GM10266 (cell line): Measurements from ENCODE around the gene APCDD1.

Experiments used
- DNase-seq: peaks from one replicate; pipeline ENCODE4 v3.0.0; 2012; ENCODE audit errors: extremely low spot score
- TF ChIP-seq, protein P1 (sequence below): IDR thresholded peaks from 2 replicates; pipeline ENCODE4 v1.5.1; 2012; ENCODE audit warnings: mild to moderate bottlenecking, low read depth; ENCODE audit not compliant: control insufficient read depth, insufficient read depth; ENCODE audit errors: missing control alignments

The APCDD1 gene

DNA sequence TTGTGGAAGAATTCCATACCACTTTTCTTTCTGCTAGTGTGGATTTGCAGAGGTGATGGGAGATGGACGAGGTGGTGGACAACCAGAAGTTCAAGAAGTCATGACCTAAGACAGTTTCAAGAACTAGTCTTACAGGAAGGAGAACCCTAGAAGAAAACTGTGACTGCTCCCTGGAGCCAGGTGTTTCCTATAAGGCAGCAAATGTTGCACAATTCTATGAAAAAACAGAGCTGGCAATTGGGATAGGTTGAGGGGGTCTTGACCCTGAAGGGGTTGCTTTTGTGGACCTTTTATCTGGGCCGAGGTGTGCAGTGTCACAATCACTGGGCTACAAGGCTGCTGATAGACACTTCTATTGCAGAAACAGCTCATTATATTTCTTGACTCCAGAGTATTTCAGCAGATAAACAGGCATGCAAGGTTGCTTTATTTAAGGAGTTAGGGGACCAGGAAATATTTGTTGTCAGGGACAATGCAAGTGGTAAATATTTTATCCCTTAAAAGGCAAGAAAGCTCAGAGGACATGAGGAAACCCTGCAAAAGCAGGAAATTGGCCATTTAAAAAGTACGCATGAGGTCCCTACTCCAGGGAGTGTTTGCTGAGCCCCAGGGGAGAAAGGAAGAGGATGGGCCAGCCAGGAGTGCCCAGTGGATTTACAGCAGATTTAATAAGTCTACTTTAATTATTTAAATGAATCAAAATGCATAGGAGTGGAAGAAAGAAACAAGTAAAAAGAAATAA is 22.9 kb downstream of the APCDD1 start:
- TF ChIP-seq, protein P1, sequence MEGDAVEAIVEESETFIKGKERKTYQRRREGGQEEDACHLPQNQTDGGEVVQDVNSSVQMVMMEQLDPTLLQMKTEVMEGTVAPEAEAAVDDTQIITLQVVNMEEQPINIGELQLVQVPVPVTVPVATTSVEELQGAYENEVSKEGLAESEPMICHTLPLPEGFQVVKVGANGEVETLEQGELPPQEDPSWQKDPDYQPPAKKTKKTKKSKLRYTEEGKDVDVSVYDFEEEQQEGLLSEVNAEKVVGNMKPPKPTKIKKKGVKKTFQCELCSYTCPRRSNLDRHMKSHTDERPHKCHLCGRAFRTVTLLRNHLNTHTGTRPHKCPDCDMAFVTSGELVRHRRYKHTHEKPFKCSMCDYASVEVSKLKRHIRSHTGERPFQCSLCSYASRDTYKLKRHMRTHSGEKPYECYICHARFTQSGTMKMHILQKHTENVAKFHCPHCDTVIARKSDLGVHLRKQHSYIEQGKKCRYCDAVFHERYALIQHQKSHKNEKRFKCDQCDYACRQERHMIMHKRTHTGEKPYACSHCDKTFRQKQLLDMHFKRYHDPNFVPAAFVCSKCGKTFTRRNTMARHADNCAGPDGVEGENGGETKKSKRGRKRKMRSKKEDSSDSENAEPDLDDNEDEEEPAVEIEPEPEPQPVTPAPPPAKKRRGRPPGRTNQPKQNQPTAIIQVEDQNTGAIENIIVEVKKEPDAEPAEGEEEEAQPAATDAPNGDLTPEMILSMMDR: no peak
- no peak for DNase-seq

DNA sequence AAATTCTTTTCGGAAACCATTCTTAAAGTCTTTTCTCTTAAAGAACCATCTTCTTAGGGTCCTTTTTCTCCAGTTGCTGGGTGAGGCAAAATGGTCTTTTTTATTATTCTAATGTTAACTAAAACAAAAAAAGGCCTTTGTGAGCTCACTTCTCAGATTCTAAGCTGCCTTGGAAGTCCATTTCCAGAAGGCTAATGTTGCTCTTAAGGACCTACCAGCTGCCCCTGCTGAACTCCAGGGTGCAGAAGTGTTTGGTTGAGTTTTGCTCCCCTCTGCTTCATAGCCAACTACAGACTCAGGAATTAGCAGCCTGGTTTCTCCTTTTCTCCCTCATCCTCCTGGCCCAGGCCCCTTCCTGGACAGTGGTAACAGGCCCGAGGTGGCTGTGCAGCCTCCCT is 23.4 kb downstream of the APCDD1 start:
- TF ChIP-seq, protein P1: no peak
- DNase-seq: no peak

DNA sequence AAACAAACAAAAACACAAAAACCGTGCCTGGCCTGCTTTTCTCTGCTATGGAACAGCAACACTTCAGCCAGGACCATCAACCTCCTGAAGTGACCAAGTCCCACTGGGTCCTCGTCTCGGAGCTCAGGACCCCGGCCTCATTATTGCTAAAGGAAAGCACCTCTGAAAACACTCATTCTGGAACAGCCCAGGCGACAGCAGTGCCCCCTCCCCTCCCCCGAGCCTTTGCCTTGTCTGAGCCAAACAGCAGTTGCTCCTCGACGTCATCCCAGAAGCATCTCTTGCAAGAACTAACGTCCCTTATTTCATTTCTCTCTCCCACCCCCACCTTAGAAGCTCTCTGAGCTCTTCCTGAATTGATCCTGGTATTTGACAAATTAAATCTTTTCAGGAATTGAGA is 27.4 kb downstream of the APCDD1 start:
- DNase-seq: no peak

DNA sequence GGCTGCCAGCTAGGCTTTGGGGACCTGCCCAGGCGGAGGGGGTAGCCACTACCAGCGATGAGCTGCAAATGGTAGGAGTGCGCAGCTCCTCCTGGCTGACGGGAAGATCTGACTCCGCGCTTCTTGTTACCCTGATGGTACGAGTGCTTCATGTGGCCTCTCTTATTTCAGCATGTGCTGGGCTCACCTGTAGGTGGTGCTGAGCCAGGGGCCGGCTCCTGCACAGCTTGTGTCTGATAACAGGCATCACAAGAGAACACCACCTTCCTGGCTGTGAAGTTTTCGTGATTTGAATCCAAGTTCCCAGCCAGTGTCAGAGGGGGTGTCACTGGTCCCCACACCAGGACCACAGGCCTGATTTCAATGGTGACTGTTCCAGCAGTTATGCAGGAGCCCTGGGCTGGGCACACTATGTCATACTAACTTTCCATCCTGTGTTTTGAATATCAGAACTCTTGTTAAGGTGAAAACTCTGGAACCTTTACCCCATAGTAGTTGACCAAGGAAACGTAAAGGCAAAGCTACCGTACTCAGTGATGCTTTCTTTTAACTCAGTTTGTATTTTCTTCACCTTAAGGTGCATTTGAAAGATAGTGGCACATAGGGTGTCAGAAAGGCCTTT is 28.0 kb downstream of the APCDD1 start:
- no peak for DNase-seq
- TF ChIP-seq, protein P1: peak; percentile 19

More for the DNA sequence above, 27.4 kb downstream of the APCDD1 start:
- TF ChIP-seq, protein P1: no peak

DNA sequence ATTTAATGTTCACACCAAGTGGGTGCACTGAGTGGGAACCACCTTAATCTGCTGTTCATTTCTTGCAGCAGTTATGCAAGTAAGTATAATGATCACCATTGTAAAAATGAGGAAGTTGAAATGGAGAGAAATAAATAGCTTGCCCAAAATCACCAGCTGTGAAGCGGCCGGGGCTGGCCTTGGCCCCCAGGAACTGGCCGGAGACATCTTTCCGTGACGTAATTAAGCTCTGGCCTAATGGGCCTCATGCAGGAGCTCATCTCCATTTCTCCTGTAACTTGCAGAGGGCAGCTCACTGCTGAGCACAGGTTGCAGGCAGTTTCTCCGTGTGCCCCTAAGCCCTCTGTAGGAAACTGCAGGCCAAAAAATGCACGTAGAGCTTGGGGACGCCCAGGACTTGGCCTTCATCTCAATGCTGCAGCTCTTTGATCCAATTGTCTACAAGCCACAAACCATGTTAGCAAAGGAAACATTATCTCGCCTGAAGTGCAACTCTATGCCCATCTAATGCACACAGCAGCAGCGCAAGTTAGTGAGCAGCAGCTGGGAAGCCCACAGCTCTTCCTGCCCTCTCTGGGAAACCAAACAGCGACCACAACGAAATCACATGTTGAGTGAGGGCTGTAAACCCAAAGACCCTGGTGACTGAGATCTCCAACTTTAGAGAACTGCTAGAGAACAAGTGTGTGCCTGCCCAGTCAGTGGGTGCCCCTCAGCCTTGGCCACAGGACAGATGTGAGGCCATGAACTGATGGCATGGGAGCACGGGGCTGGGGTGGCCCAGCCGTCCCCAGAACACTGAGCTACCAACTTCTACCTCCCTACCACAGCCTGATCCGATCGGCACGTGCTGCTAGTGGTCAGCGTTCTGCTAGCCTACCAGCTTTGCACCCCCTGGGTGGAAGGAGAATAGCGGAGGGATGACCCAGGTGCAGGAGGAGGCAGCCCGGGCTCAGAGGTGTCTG is 28.8 kb downstream of the APCDD1 start:
- peak; percentile 69 for DNase-seq
- TF ChIP-seq, protein P1: no peak

DNA sequence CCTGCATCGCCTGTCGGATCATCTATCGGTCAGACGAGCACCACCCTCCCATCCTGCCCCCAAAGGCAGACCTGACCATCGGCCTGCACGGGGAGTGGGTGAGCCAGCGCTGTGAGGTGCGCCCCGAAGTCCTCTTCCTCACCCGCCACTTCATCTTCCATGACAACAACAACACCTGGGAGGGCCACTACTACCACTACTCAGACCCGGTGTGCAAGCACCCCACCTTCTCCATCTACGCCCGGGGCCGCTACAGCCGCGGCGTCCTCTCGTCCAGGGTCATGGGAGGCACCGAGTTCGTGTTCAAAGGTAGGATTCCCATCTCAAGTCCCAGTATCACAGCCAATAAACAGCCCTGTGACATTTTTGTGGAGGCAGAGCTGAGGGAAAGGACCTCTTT is 31.0 kb downstream of the APCDD1 start:
- TF ChIP-seq, protein P1: no peak
- no peak for DNase-seq
